Measurements from ENCODE around the gene PLCB3. TPM values are rescaled to one million over a fixed set of nuclear protein-coding genes. Genes with fewer than 3 reads are reported as not detected.
A peak's percentile ranks its signal among the peaks of the same experiment; 100 is the strongest.

Gene PLCB3
- total RNA-seq, 1 experiment from 2014 or later = 80.2 TPM

GRCh38 chr11:64317961-64318765 is 66.8 kb downstream of the PLCB3 start, which contains the start of gene PRDX5:
PRDX5 (plus strand) TSS chr11:64318121; CDS start chr11:64318216, 95 bp downstream.
- H4K5ac ChIP-seq (ENCODE audit: insufficient read length, low read depth, low read length) = no peak within 1 kb of the TSS
- Mint-ChIP-seq H3K27me3 (ENCODE audit: low read depth) (no peaks in the 10 kb centered on the region), H3K4me1 (peaks cover 17 to 18% of the 10 kb centered on the region in 2 experiments), H3K36me3 (ENCODE audit: insufficient read depth in 1 of 3, low read depth in 3 of 3) (peaks cover 25 to 45% (median 43%) of the 10 kb centered on the region in 3 experiments; a peak in 6 of 7 replicates), H3K4me3 (peak within 1 kb of the TSS; percentile 90 to 93), H3K27ac (peak within 1 kb of the TSS; percentile 99 to 100 (median 99)), H3K9me3 (no peaks in the 10 kb centered on the region)
- peak; percentile 32; the same call in 2 of the 3 replicates for TF ChIP-seq CTCF (conservative IDR thresholded peaks at IDR 0.05)
- H3K23me2 ChIP-seq (ENCODE audit: insufficient read length, low read depth, low read length, poor library complexity, severe bottlenecking) = peaks cover 3% of the 10 kb centered on the region
- no peak within 1 kb of the TSS for H2BK120ac ChIP-seq (ENCODE audit: low read depth, low read length, poor library complexity, severe bottlenecking)
- H2BK20ac ChIP-seq (ENCODE audit: low read depth, low read length, poor library complexity, severe bottlenecking) = no peak within 1 kb of the TSS
- peak within 1 kb of the TSS; percentile 43 for H2AFZ ChIP-seq (ENCODE audit: low read length)
- H3K4me2 ChIP-seq (ENCODE audit: insufficient read depth, insufficient read length, low read length) = peak within 1 kb of the TSS; percentile 65
- no peaks in the 10 kb centered on the region for H3K9me3 ChIP-seq (ENCODE audit: control insufficient read depth, low read depth, low read length)
- no peak within 1 kb of the TSS for H3T11ph ChIP-seq (ENCODE audit: low read length)
- peak within 1 kb of the TSS; percentile 79 for H3K27ac ChIP-seq (ENCODE audit: insufficient read length, low read depth, low read length)
- DNase-seq = peak; percentile 94
- H3K27me3 ChIP-seq (ENCODE audit: insufficient read depth, low read length) = no peaks in the 10 kb centered on the region
- WGBS (ENCODE audit: extremely low coverage, insufficient read length, low lambda C conversion rate) = no CpG with 5 or more reads among the region's 61 CpGs
- no peaks in the 10 kb centered on the region for H3K4me1 ChIP-seq (ENCODE audit: insufficient read depth, low read length)
- no peak within 1 kb of the TSS for H2BK5ac ChIP-seq (ENCODE audit: insufficient read length, low read length)
- H3K56ac ChIP-seq (ENCODE audit: insufficient read length, low read depth, low read length) = no peak within 1 kb of the TSS
- 0 out of 2 replicates have a peak, but pooled peaks cover under 1% of the 10 kb centered on the region for H3K79me2 ChIP-seq (ENCODE audit: insufficient read depth, low read length)
- H2BK15ac ChIP-seq (ENCODE audit: low read depth, low read length) = no peak within 1 kb of the TSS
- H4K20me1 ChIP-seq (ENCODE audit: control insufficient read depth, insufficient read depth, insufficient read length) = peaks cover 2% of the 10 kb centered on the region
- no peaks in the 10 kb centered on the region for H3K79me1 ChIP-seq (ENCODE audit: insufficient read depth, low read depth, low read length, poor library complexity, severe bottlenecking)
- H2BK12ac ChIP-seq (ENCODE audit: insufficient read length, low read depth, low read length) = no peak within 1 kb of the TSS
- H3K14ac ChIP-seq (ENCODE audit: insufficient read depth, low read length) = peak within 1 kb of the TSS; percentile 77
- no peak within 1 kb of the TSS for H2AK5ac ChIP-seq (ENCODE audit: insufficient read length, low read length)
- no peak within 1 kb of the TSS for H3K4ac ChIP-seq (ENCODE audit: low read depth, low read length)
- H3K18ac ChIP-seq (ENCODE audit: insufficient read length, low read depth, low read length) = peak within 1 kb of the TSS; percentile 76
- peak within 1 kb of the TSS; percentile 73 for H3K9ac ChIP-seq (ENCODE audit: extremely low read depth, insufficient read length, low read length)
- no peak within 1 kb of the TSS for H4K8ac ChIP-seq (replicated peaks; ENCODE audit: insufficient read length, low read depth, low read length)
- no peak within 1 kb of the TSS for H3K23ac ChIP-seq (ENCODE audit: insufficient read length, low read depth, low read length)
- no peak within 1 kb of the TSS for H4K91ac ChIP-seq (ENCODE audit: insufficient read length, low read depth, low read length)

Other genes starting within 250 kb of the PLCB3 start
- 0.24 and 0.31 TPM in 2 replicates for gene FLRT1, start 215.6 kb upstream of the PLCB3 start, total RNA-seq (2021)
- 18.3 and 21.2 TPM in 2 replicates for gene MACROD1, start 85.4 kb upstream of the PLCB3 start, total RNA-seq (2021)
- gene STIP1, start 65.4 kb upstream of the PLCB3 start, total RNA-seq (2021) = 331 and 338 TPM in 2 replicates
- gene FERMT3, start 44.8 kb upstream of the PLCB3 start, total RNA-seq (2021) = 6.6 and 10.6 TPM in 2 replicates
- gene TRPT1, start 25.3 kb upstream of the PLCB3 start, total RNA-seq (2021) = 31.5 and 33.6 TPM in 2 replicates
- 39.6 and 45.8 TPM in 2 replicates for gene NUDT22, start 25.3 kb upstream of the PLCB3 start, total RNA-seq (2021)
- gene DNAJC4, start 21.0 kb upstream of the PLCB3 start, total RNA-seq (2021) = 21.0 and 24.2 TPM in 2 replicates
- gene VEGFB, start 16.9 kb upstream of the PLCB3 start, total RNA-seq (2021) = 57.1 and 57.7 TPM in 2 replicates
- 36.5 and 41.0 TPM in 2 replicates for gene FKBP2, start 10.4 kb upstream of the PLCB3 start, total RNA-seq (2021)
- 358 and 363 TPM in 2 replicates for gene PPP1R14B, start 4.6 kb upstream of the PLCB3 start, total RNA-seq (2021)
- gene BAD, start 33.1 kb downstream of the PLCB3 start, total RNA-seq (2021) = 23.3 and 25.0 TPM in 2 replicates
- gene GPR137, start 34.3 kb downstream of the PLCB3 start, total RNA-seq (2021) = 39.6 and 49.7 TPM in 2 replicates
- 0.28 and 0.31 TPM in 2 replicates for gene KCNK4, start 39.8 kb downstream of the PLCB3 start, total RNA-seq (2021)
- 0.92 and 1.3 TPM in 2 replicates for gene CATSPERZ, start 48.8 kb downstream of the PLCB3 start, total RNA-seq (2021)
- 42.3 and 44.0 TPM in 2 replicates for gene ESRRA, start 54.0 kb downstream of the PLCB3 start, total RNA-seq (2021)
- 315 and 341 TPM in 2 replicates for gene TRMT112, start 66.0 kb downstream of the PLCB3 start, total RNA-seq (2021)
- gene PRDX5, start 66.6 kb downstream of the PLCB3 start, total RNA-seq (2021) = 225 and 228 TPM in 2 replicates
- 11.2 and 12.2 TPM in 2 replicates for gene CCDC88B, start 88.7 kb downstream of the PLCB3 start, total RNA-seq (2021)
- gene RPS6KA4, start 107.6 kb downstream of the PLCB3 start, total RNA-seq (2021) = 10.8 and 11.1 TPM in 2 replicates

Data from H9 (cell line).